Neural crest cell (in vitro differentiated cells): Measurements from ENCODE around the gene LIN28A. TPM values are rescaled to one million over a fixed set of nuclear protein-coding genes. Genes with fewer than 3 reads are reported as not detected.

Source experiments
- DNase-seq: peaks from one replicate; pipeline ENCODE4 v3.0.0; 2021; ENCODE audit warnings: low read depth, mixed read lengths, low spot score
- H3K27ac Mint-ChIP-seq: one replicate; pipeline ENCODE4 v1.8.0; 2021; ENCODE audit warnings: mild to moderate bottlenecking, mixed read lengths; ENCODE audit not compliant: unreplicated experiment
- H3K27me3 Mint-ChIP-seq: 2 replicates; pipeline ENCODE4 v1.8.0; 2021; ENCODE audit warnings: low read depth, mild to moderate bottlenecking, mixed read lengths
- H3K36me3 Mint-ChIP-seq: 2 replicates; pipeline ENCODE4 v1.8.0; 2021; ENCODE audit warnings: low read depth, mild to moderate bottlenecking, mixed read lengths
- H3K4me1 Mint-ChIP-seq: 2 replicates; pipeline ENCODE4 v1.8.0; 2021; ENCODE audit warnings: mixed read lengths
- H3K4me3 Mint-ChIP-seq: one replicate; pipeline ENCODE4 v1.8.0; 2021; ENCODE audit warnings: mild to moderate bottlenecking, mixed read lengths
- H3K9me3 Mint-ChIP-seq: 2 replicates; pipeline ENCODE4 v1.8.0; 2021; ENCODE audit warnings: mixed read lengths
- CTCF ChIP-seq: fragments of 200-600 bp; sonication (generic); conservative IDR thresholded peaks from 2 replicates; pipeline ENCODE4 v1.5.0; 2021; ENCODE audit warnings: antibody characterized with exemption, mild to moderate bottlenecking
- total RNA-seq: library from RNA; stranded (reverse); gene quantifications from 2 replicates; pipeline ENCODE4 v1.2.1, GENCODE V29; 2021

The LIN28A gene
- total RNA-seq, 1 donor from 2014 or later: 445 TPM

- Mint-ChIP-seq H3K4me1 (peaks cover 40% of the 10 kb centered on the region), H3K27ac (no peak overlapping the region), H3K27me3 (no peaks in the 10 kb centered on the region), H3K9me3 (no peaks in the 10 kb centered on the region), H3K4me3 (no peak overlapping the region), H3K36me3 (no peaks in the 10 kb centered on the region)
- DNase-seq: peak; percentile 23
- peak; percentile 62 for TF ChIP-seq CTCF
Measured at GRCh38 chr1:26391450-26391849, 19.2 kb upstream of the LIN28A start.

GRCh38 chr1:26395754-26396153 lies 14.9 kb upstream of the LIN28A start:
- no peak overlapping the region for H3K27ac Mint-ChIP-seq

GRCh38 chr1:26399034-26399433 lies 11.6 kb upstream of the LIN28A start:
- Mint-ChIP-seq H3K27ac (no peak overlapping the region), H3K9me3 (no peaks in the 10 kb centered on the region), H3K36me3 (no peaks in the 10 kb centered on the region), H3K4me3 (no peak overlapping the region), H3K27me3 (no peaks in the 10 kb centered on the region), H3K4me1 (peaks cover 34% of the 10 kb centered on the region)
- DNase-seq: no peak
- TF ChIP-seq CTCF: no peak

More at GRCh38 chr1:26395754-26396153, 14.9 kb upstream of the LIN28A start:
- TF ChIP-seq CTCF: no peak
- H3K4me1 Mint-ChIP-seq: peaks cover 34% of the 10 kb centered on the region
- H3K4me3 Mint-ChIP-seq: no peak overlapping the region
- no peaks in the 10 kb centered on the region for H3K27me3 Mint-ChIP-seq
- no peak for DNase-seq
- H3K9me3 Mint-ChIP-seq: no peaks in the 10 kb centered on the region
- no peaks in the 10 kb centered on the region for H3K36me3 Mint-ChIP-seq

- Mint-ChIP-seq H3K4me1 (peaks cover 47% of the 10 kb centered on the region), H3K9me3 (no peaks in the 10 kb centered on the region), H3K27me3 (no peaks in the 10 kb centered on the region), H3K27ac (no peak overlapping the region), H3K4me3 (no peak overlapping the region), H3K36me3 (no peaks in the 10 kb centered on the region)
- DNase-seq: no peak
- TF ChIP-seq CTCF: no peak
Measured at GRCh38 chr1:26401891-26402290, 8.7 kb upstream of the LIN28A start.

- Mint-ChIP-seq H3K4me3 (peak overlapping the region; percentile 38), H3K9me3 (no peaks in the 10 kb centered on the region), H3K4me1 (peaks cover 51% of the 10 kb centered on the region), H3K27me3 (peaks cover 2% of the 10 kb centered on the region), H3K27ac (peak overlapping the region; percentile 10), H3K36me3 (no peaks in the 10 kb centered on the region)
- TF ChIP-seq CTCF: no peak
- peak; percentile 47 for DNase-seq
Measured at GRCh38 chr1:26403656-26404055, 7.0 kb upstream of the LIN28A start.

GRCh38 chr1:26404641-26405040 lies 6.0 kb upstream of the LIN28A start:
- H3K4me3 Mint-ChIP-seq: no peak overlapping the region
- no peak for TF ChIP-seq CTCF
- no peaks in the 10 kb centered on the region for H3K9me3 Mint-ChIP-seq
- peaks cover 61% of the 10 kb centered on the region for H3K4me1 Mint-ChIP-seq
- no peak for DNase-seq
- no peaks in the 10 kb centered on the region for H3K36me3 Mint-ChIP-seq
- no peak overlapping the region for H3K27ac Mint-ChIP-seq
- peaks cover 6% of the 10 kb centered on the region for H3K27me3 Mint-ChIP-seq
